SK-N-SH treated with all-trans-retinoic acid at 6 μM for 48 hours (cell line): ENCODE data around the gene TMX4.

Source experiments
- ATAC-seq: fragments of 200-7000 bp; cut with Tn5 transposase; 3 replicates; pipeline ENCODE4 v1.9.1; 2020; ENCODE audit warnings: mild to moderate bottlenecking, moderate library complexity
- ARNTL ChIP-seq: fragments of 450-650 bp; formaldehyde crosslinking; IDR thresholded peaks from 2 replicates; pipeline ENCODE4 v1.5.0; 2020; ENCODE audit warnings: low read depth, mild to moderate bottlenecking, moderate library complexity, borderline replicate concordance
- CREB5 ChIP-seq: fragments of 250-450 bp; sonication (Bioruptor Pico); IDR thresholded peaks from 2 replicates; pipeline ENCODE4 v1.5.1; 2020; ENCODE audit warnings: low read depth, mild to moderate bottlenecking, moderate library complexity
- CSDC2 ChIP-seq: fragments of 250-450 bp; sonication (Bioruptor Pico); IDR thresholded peaks from 2 replicates; pipeline ENCODE4 v1.5.0; 2020; ENCODE audit warnings: mild to moderate bottlenecking, moderate library complexity
- CSRNP3 ChIP-seq: fragments of 250-450 bp; sonication (Bioruptor Pico); IDR thresholded peaks from 2 replicates; pipeline ENCODE4 v1.5.1; 2021; ENCODE audit warnings: mild to moderate bottlenecking, moderate library complexity
- ESRRG ChIP-seq: fragments of 250-450 bp; sonication (Bioruptor Pico); IDR thresholded peaks from 2 replicates; pipeline ENCODE4 v1.6.1; 2021; ENCODE audit warnings: mild to moderate bottlenecking
- GLIS3 ChIP-seq: fragments of 250-450 bp; sonication (Bioruptor Pico); IDR thresholded peaks from 2 replicates; pipeline ENCODE4 v1.5.0; 2020; ENCODE audit warnings: mild to moderate bottlenecking, moderate library complexity
- ISL1 ChIP-seq: fragments of 250-450 bp; sonication (Bioruptor Pico); IDR thresholded peaks from 2 replicates; pipeline ENCODE4 v2.1.2; 2022; ENCODE audit warnings: mild to moderate bottlenecking, moderate library complexity
- OSR1 ChIP-seq: fragments of 250-450 bp; sonication (Bioruptor Pico); IDR thresholded peaks from 2 replicates; pipeline ENCODE4 v1.8.0; 2022; ENCODE audit warnings: moderate library complexity, mild to moderate bottlenecking, inconsistent platforms
- PATZ1 ChIP-seq: fragments of 250-450 bp; sonication (Bioruptor Pico); IDR thresholded peaks from 2 replicates; pipeline ENCODE4 v1.8.0; 2020; ENCODE audit warnings: mild to moderate bottlenecking, moderate library complexity, borderline replicate concordance
- PPARA ChIP-seq: fragments of 250-450 bp; sonication (Bioruptor Pico); IDR thresholded peaks from 2 replicates; pipeline ENCODE4 v1.5.0; 2020; ENCODE audit warnings: mild to moderate bottlenecking, borderline replicate concordance
- RARB ChIP-seq: fragments of 250-450 bp; sonication (Bioruptor Pico); IDR thresholded peaks from 2 replicates; pipeline ENCODE4 v1.8.0; 2021; ENCODE audit warnings: mild to moderate bottlenecking, moderate library complexity
- SNAI2 ChIP-seq: fragments of 250-450 bp; sonication (Bioruptor Pico); IDR thresholded peaks from 2 replicates; pipeline ENCODE4 v1.5.0; 2020; ENCODE audit warnings: mild to moderate bottlenecking, moderate library complexity
- TCF4 ChIP-seq: fragments of 250-450 bp; sonication (Bioruptor Pico); IDR thresholded peaks from 2 replicates; pipeline ENCODE4 v1.8.0; 2021; ENCODE audit warnings: mild to moderate bottlenecking, moderate library complexity, borderline replicate concordance
- TOX ChIP-seq: fragments of 250-450 bp; sonication (Bioruptor Pico); IDR thresholded peaks from 2 replicates; pipeline ENCODE4 v1.8.0; 2021; ENCODE audit warnings: mild to moderate bottlenecking, moderate library complexity, borderline replicate concordance
- TSHZ2 ChIP-seq: fragments of 250-450 bp; sonication (Bioruptor Pico); IDR thresholded peaks from 2 replicates; pipeline ENCODE4 v1.5.0; 2020; ENCODE audit warnings: mild to moderate bottlenecking, moderate library complexity
- ZC3H10 ChIP-seq: fragments of 250-450 bp; sonication (Bioruptor Pico); IDR thresholded peaks from 2 replicates; pipeline ENCODE4 v1.5.1; 2021; ENCODE audit warnings: mild to moderate bottlenecking, moderate library complexity
- ZFP3 ChIP-seq: fragments of 250-450 bp; sonication (Bioruptor Pico); IDR thresholded peaks from 2 replicates; pipeline ENCODE4 v1.5.0; 2020; ENCODE audit warnings: mild to moderate bottlenecking, moderate library complexity
- ZFP30 ChIP-seq: fragments of 450-650 bp; formaldehyde crosslinking; IDR thresholded peaks from 2 replicates; pipeline ENCODE4 v1.5.0; 2022; ENCODE audit warnings: mild to moderate bottlenecking, moderate library complexity
- ZNF565 ChIP-seq: fragments of 450-650 bp; formaldehyde crosslinking; conservative IDR thresholded peaks from 2 replicates; pipeline ENCODE4 v1.5.0; 2020; ENCODE audit warnings: low read depth, mild to moderate bottlenecking, moderate library complexity

The TMX4 gene

DNA sequence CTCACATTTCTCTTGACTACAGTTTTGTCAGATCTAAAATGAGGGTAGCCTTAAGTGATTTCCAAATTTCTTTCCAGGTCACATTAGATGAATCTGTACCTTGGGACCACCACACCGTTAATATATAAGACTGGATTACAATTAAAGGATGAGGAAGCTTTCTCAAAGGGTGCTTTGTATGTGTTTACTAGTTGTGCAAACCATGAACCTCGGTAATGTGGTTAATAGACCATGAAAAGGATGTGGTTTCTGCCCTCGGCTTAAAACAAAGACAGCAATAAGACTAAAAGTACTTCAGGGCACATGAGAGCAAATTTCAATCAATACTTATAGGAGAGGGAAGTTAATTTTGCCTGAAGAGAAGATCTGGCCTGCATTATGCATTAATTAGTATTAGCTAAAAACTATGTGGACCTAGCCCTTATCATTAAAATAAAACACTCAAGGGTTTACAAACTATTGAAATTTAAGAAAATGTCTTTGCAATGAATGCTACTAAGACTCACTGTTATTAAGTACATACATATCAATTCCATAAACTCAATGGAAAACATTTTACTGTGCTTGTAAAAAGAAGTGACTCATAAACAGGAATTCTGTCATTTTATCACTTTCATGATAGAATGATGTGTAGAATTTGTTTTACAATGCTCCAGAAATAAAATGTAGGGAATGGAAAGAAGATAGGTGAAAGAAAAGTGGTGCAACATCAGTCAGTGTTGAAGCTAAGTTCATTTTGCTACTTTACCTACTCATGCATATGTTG, 936 bp upstream of the TMX4 start:
- ATAC-seq = no peak
- TF ChIP-seq PATZ1 (CRISPR knock-in tag) = no peak
- no peak for TF ChIP-seq GLIS3 (CRISPR knock-in tag)
- no peak for TF ChIP-seq CSDC2
- TF ChIP-seq CSRNP3 (CRISPR knock-in tag) = no peak
- TF ChIP-seq SNAI2 (CRISPR knock-in tag) = no peak
- TF ChIP-seq TOX (CRISPR knock-in tag) = no peak
- no peak for TF ChIP-seq ARNTL
- no peak for TF ChIP-seq ISL1 (CRISPR knock-in tag)

DNA sequence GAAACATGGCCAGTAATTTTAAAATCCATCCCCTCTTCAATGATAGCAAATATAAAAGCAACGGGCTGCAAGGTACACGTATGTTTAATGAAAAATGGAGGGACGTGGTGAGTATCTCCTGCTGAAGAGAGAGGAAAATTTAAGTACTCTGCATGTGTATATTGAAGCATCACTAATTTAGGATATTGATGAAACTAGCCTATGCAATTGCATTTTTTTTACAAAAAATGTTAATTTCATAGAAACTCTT, 362 bp upstream of the TMX4 start:
- TF ChIP-seq ZNF565 (CRISPR knock-in tag) (no peak), TOX (CRISPR knock-in tag) (no peak), SNAI2 (CRISPR knock-in tag) (no peak), ARNTL (no peak), CSRNP3 (CRISPR knock-in tag) (no peak), ZC3H10 (CRISPR knock-in tag) (no peak), RARB (no peak), TSHZ2 (CRISPR knock-in tag) (no peak), OSR1 (no peak), ZFP30 (CRISPR knock-in tag) (no peak), PPARA (CRISPR knock-in tag) (no peak), ZFP3 (CRISPR knock-in tag) (no peak), CREB5 (CRISPR knock-in tag) (no peak), GLIS3 (CRISPR knock-in tag) (no peak), TCF4 (no peak)
- ATAC-seq = no peak

DNA sequence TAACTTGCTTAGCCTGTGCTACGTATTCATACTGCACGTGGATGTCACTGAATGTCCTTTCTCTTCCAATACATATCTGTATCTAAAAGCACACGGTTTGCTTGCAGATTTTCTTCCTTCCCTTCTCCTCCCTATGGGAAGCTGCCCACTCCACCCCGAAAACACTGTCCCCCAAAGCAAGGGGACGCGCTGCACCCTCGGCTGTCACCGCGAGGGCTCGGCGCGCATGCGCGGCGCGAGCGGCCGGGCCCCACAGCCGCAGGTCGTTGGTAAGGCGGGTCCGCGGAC, 659 bp downstream of the TMX4 start:
- peak; percentile 71 for ATAC-seq
- no peak for TF ChIP-seq OSR1
- TF ChIP-seq CSDC2 = no peak
- TF ChIP-seq ZNF565 (CRISPR knock-in tag) = no peak
- no peak for TF ChIP-seq CREB5 (CRISPR knock-in tag)
- no peak for TF ChIP-seq GLIS3 (CRISPR knock-in tag)
- TF ChIP-seq ZC3H10 (CRISPR knock-in tag) = no peak
- no peak for TF ChIP-seq PPARA (CRISPR knock-in tag)
- TF ChIP-seq TSHZ2 (CRISPR knock-in tag) = no peak
- TF ChIP-seq RARB = no peak
- no peak for TF ChIP-seq ISL1 (CRISPR knock-in tag)
- TF ChIP-seq ESRRG (CRISPR knock-in tag) = no peak
- TF ChIP-seq ZFP30 (CRISPR knock-in tag) = no peak
- no peak for TF ChIP-seq TCF4
- TF ChIP-seq ZFP3 (CRISPR knock-in tag) = no peak
- no peak for TF ChIP-seq SNAI2 (CRISPR knock-in tag)
- TF ChIP-seq CSRNP3 (CRISPR knock-in tag) = no peak
